ENCODE data around the gene ABHD12. TPM values are rescaled to one million over a fixed set of nuclear protein-coding genes. Genes with fewer than 3 reads are reported as not detected.
A peak's percentile ranks its signal among the peaks of the same experiment; 100 is the strongest.

The ABHD12 gene
- total RNA-seq, 1 donor: 38.4 TPM

DNA sequence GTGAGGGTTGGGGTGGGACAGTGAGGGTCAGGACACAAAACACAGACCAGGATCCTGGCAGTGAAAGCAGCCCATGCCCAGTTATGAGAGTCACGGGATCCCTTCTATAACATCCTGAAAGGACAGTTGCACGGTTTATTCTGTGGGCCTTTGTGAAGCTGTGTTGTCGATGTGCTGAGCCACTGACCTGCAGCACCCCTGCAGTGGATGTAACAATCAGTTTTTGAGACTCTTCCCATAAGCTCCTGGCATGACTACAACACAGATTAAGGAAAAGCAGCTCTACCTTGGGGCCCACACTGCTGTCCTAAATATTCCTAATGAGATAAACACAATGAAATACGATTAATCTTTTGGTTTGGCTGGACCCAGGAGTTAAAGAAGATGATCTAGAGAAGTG, 139.1 kb downstream of the ABHD12 start:
- H3K4me3 ChIP-seq (ENCODE audit: low read depth, low read length): no peak overlapping the region
- TF ChIP-seq, protein P1, sequence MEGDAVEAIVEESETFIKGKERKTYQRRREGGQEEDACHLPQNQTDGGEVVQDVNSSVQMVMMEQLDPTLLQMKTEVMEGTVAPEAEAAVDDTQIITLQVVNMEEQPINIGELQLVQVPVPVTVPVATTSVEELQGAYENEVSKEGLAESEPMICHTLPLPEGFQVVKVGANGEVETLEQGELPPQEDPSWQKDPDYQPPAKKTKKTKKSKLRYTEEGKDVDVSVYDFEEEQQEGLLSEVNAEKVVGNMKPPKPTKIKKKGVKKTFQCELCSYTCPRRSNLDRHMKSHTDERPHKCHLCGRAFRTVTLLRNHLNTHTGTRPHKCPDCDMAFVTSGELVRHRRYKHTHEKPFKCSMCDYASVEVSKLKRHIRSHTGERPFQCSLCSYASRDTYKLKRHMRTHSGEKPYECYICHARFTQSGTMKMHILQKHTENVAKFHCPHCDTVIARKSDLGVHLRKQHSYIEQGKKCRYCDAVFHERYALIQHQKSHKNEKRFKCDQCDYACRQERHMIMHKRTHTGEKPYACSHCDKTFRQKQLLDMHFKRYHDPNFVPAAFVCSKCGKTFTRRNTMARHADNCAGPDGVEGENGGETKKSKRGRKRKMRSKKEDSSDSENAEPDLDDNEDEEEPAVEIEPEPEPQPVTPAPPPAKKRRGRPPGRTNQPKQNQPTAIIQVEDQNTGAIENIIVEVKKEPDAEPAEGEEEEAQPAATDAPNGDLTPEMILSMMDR (IDR thresholded peaks at IDR 0.05; ENCODE audit: insufficient read depth, low read depth, low read length): no peak
- DNase-seq (ENCODE audit: low read depth): no peak

DNA sequence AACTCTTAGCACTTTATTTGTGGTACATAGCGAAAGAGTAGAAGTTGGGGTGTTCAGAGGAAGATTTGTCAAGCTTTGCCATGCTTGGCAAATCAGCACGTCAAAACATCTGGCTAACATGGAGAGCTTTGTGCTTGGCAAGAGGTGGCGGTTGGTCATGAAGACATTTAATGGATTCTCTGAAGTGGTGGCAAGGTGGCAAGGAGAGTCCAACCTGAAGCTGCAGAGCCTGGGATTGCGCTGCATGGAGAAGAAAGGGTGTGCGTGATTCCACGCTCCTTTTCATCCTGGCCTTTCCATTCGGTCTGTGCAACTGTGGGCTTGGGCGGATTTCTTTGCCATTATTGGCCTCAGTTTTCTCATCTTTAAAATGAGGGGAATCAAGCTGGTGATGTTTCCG, 139.6 kb downstream of the ABHD12 start:
- H3K4me3 ChIP-seq (ENCODE audit: low read depth, low read length): peak overlapping the region; percentile 9
- no peak for DNase-seq (ENCODE audit: low read depth)
- TF ChIP-seq, protein P1 (IDR thresholded peaks at IDR 0.05; ENCODE audit: insufficient read depth, low read depth, low read length): no peak

DNA sequence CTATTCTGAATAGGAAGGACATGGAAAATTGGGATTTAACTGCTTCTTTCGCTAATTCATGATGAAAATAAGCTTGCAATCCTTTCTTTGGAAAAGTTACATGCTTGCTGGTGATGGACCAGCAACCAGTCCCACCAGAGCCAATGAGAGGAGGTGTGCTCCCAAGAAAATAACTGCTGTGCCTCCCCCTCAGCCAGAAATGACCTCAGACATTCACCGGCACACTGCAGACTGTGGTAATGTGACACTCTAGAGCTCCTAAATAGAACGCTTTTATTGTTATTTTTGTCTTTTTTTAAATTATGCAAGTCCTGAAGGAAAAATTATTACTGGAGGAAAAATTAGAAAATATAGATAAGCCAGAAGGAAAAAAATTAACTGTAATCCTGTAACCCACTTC, 140.1 kb downstream of the ABHD12 start:
- peak overlapping the region; percentile 14 for H3K4me3 ChIP-seq (ENCODE audit: low read depth, low read length)
- TF ChIP-seq, protein P1 (IDR thresholded peaks at IDR 0.05; ENCODE audit: insufficient read depth, low read depth, low read length): no peak
- peak; percentile 64 for DNase-seq (ENCODE audit: low read depth)

Small RNA genes within 50 kb of the gene (small RNA-seq; reads per million reads assigned to genes)
- not detected for gene AL121772.2

Other genes starting within 250 kb of the ABHD12 start
- gene ENTPD6, start 195.1 kb downstream of the ABHD12 start, total RNA-seq: 37.7 and 38.4 TPM in 2 replicates
- gene PYGB, start 142.8 kb downstream of the ABHD12 start, total RNA-seq: 110 and 151 TPM in 2 replicates
- 7.4 and 13.8 TPM in 2 replicates for gene GINS1, start 16.8 kb upstream of the ABHD12 start, total RNA-seq
- 8.2 and 10.3 TPM in 2 replicates for gene NINL, start 194.7 kb upstream of the ABHD12 start, total RNA-seq
- gene NANP, start 233.2 kb upstream of the ABHD12 start, total RNA-seq: 8.7 and 16.8 TPM in 2 replicates

Data from fibroblast of villous mesenchyme (primary cell).